ENCODE results near the gene CEMIP.

CEMIP gene

GRCh38 chr15:80861731-80862170 is 82.6 kb downstream of the CEMIP start:
- no peak for DNase-seq

GRCh38 chr15:80864666-80865065 is 85.5 kb downstream of the CEMIP start:
- no peak for DNase-seq

GRCh38 chr15:80866936-80867335 is 87.8 kb downstream of the CEMIP start:
- no peak for DNase-seq

- no peak for DNase-seq
These were observed 91.2 kb downstream of the CEMIP start for GRCh38 chr15:80870366-80870765.

- no peak for DNase-seq
These were observed 91.7 kb downstream of the CEMIP start for GRCh38 chr15:80870893-80871292.

GRCh38 chr15:80871858-80872257 is 92.7 kb downstream of the CEMIP start:
- no peak for DNase-seq

GRCh38 chr15:80873366-80873952 is 94.3 kb downstream of the CEMIP start:
- DNase-seq: no peak

- DNase-seq: no peak
These were observed 96.6 kb downstream of the CEMIP start for GRCh38 chr15:80875568-80876347.

GRCh38 chr15:80876348-80876674 is 97.1 kb downstream of the CEMIP start:
- no peak for DNase-seq

- DNase-seq: no peak
These were observed 99.2 kb downstream of the CEMIP start for GRCh38 chr15:80878242-80878866.

- DNase-seq: no peak
These were observed 99.7 kb downstream of the CEMIP start for GRCh38 chr15:80878867-80879250.

- no peak for DNase-seq
These were observed 100.9 kb downstream of the CEMIP start for GRCh38 chr15:80880086-80880485.

GRCh38 chr15:80883641-80884040 is 104.5 kb downstream of the CEMIP start:
- no peak for DNase-seq

- DNase-seq: no peak
These were observed 105.9 kb downstream of the CEMIP start for GRCh38 chr15:80885016-80885579.

- DNase-seq: no peak
These were observed 108.0 kb downstream of the CEMIP start for GRCh38 chr15:80887148-80887547.

- DNase-seq: no peak
These were observed 109.7 kb downstream of the CEMIP start for GRCh38 chr15:80888846-80889245.

- no peak for DNase-seq
These were observed 111.3 kb downstream of the CEMIP start for GRCh38 chr15:80890341-80891005.

GRCh38 chr15:80891006-80891405 is 111.8 kb downstream of the CEMIP start:
- DNase-seq: no peak

- DNase-seq: no peak
These were observed 113.2 kb downstream of the CEMIP start for GRCh38 chr15:80892414-80892813.

- DNase-seq: no peak
These were observed 114.6 kb downstream of the CEMIP start for GRCh38 chr15:80893777-80894176.

- no peak for DNase-seq
These were observed 115.9 kb downstream of the CEMIP start for GRCh38 chr15:80895091-80895490.

GRCh38 chr15:80895965-80896364 is 116.8 kb downstream of the CEMIP start:
- DNase-seq: no peak

GRCh38 chr15:80898040-80898439 is 118.9 kb downstream of the CEMIP start:
- DNase-seq: no peak

Data from CD4-positive, alpha-beta T cell treated with Interleukin-4 for 4 hours (primary cell).